H1 (cell line): Measurements from ENCODE around the gene IVNS1ABP. TPM values are rescaled to one million over a fixed set of nuclear protein-coding genes. Genes with fewer than 3 reads are reported as not detected.

ENCODE experiments used
- CTCF ChIA-PET: fragments of 300-600 bp; sonication (Branson Sonifier 250); formaldehyde crosslinking; loops from one replicate; lab custom pipeline; 2021; ENCODE audit not compliant: partially characterized antibody; lab: Charles Lee
- POLR2A ChIA-PET: fragments of 300-600 bp; sonication (Branson Sonifier 250); formaldehyde crosslinking; loops from one replicate; lab custom pipeline; 2021; ENCODE audit warnings: inconsistent platforms; ENCODE audit not compliant: partially characterized antibody; lab: Charles Lee
- DNase-seq, 2 experiments: peaks; one replicate each; pipeline versions ENCODE4 v3.0.0 to v3.0.0-alpha.2; 2010 to 2022; ENCODE audit warnings: low spot score in 2 of 2, low read depth in 1 of 2, mixed read lengths in 1 of 2
- FAIRE-seq: peaks from 2 replicates; lab custom pipeline; 2011; peaks lifted over from hg19 to GRCh38; lab: Jason Lieb, UNC
- H2AFZ ChIP-seq: 2 replicates; pipeline ENCODE4 v1.8.1; 2012; ENCODE audit warnings: low read length, inconsistent platforms
- H2AK5ac ChIP-seq: 2 replicates; pipeline ENCODE4 v1.6.1; 2013; ENCODE audit warnings: low read depth, low read length
- H2BK120ac ChIP-seq: replicated peaks from 2 replicates; pipeline ENCODE3; 2013; ENCODE audit warnings: low read depth, low read length, inconsistent platforms
- H2BK12ac ChIP-seq: 2 replicates; pipeline ENCODE4 v1.6.1; 2013; ENCODE audit warnings: low read depth, low read length
- H2BK15ac ChIP-seq: 2 replicates; pipeline ENCODE4 v1.6.1; 2013; ENCODE audit warnings: low read length
- H2BK20ac ChIP-seq: 2 replicates; pipeline ENCODE4 v1.6.1; 2013; ENCODE audit warnings: low read length
- H2BK5ac ChIP-seq: 2 replicates; pipeline ENCODE4 v1.6.1; 2013; ENCODE audit warnings: low read depth, low read length
- H3K14ac ChIP-seq: 2 replicates; pipeline ENCODE4 v1.6.1; 2013; ENCODE audit warnings: inconsistent platforms; ENCODE audit not compliant: insufficient read length
- H3K18ac ChIP-seq: 2 replicates; pipeline ENCODE4 v1.6.1; 2013; ENCODE audit warnings: low read length; ENCODE audit errors: extremely low read depth
- H3K23ac ChIP-seq: 2 replicates; pipeline ENCODE4 v1.6.1; 2013; ENCODE audit warnings: inconsistent platforms; ENCODE audit not compliant: insufficient read length
- H3K23me2 ChIP-seq: 2 replicates; pipeline ENCODE4 v1.6.1; 2013; ENCODE audit warnings: low read depth, low read length
- H3K27ac ChIP-seq: 2 replicates; pipeline ENCODE4 v1.6.1; 2011; ENCODE audit warnings: low read depth, low read length, inconsistent platforms
- H3K27me3 ChIP-seq, 4 experiments: replicated peaks in 1 of 4; 1 replicate in 1 of 4; 2 replicates in 3 of 4; pipeline versions ENCODE4 v1.6.1 to v1.8.1; 2011 to 2013; ENCODE audit warnings: low read length in 3 of 4, mild to moderate bottlenecking in 3 of 4, inconsistent platforms in 2 of 4, mixed read lengths in 2 of 4, moderate library complexity in 1 of 4; ENCODE audit not compliant: control insufficient read depth in 3 of 4, insufficient read depth in 3 of 4; ENCODE audit errors: extremely low read depth in 1 of 4
- H3K36me3 ChIP-seq, 4 experiments: 2 replicates each; pipeline versions ENCODE4 v1.6.1 to v1.8.1; 2011 to 2013; ENCODE audit warnings: mild to moderate bottlenecking in 4 of 4, low read length in 3 of 4, moderate library complexity in 2 of 4, control low read depth in 1 of 4, inconsistent platforms in 1 of 4; ENCODE audit not compliant: insufficient read depth in 4 of 4, control insufficient read depth in 2 of 4
- H3K4ac ChIP-seq: replicated peaks from 2 replicates; pipeline ENCODE3; 2013; ENCODE audit warnings: low read length, low read depth, mixed read lengths, inconsistent platforms; ENCODE audit not compliant: insufficient read length
- H3K4me1 ChIP-seq, 4 experiments: replicated peaks in 1 of 4; 1 replicate in 1 of 4; 2 replicates in 3 of 4; pipeline versions ENCODE4 v1.6.1 to v1.8.1; 2011 to 2013; ENCODE audit warnings: low read length in 3 of 4, inconsistent platforms in 2 of 4, mixed read lengths in 1 of 4; ENCODE audit not compliant: insufficient read depth in 4 of 4, control insufficient read depth in 3 of 4
- H3K4me2 ChIP-seq, 2 experiments: 2 replicates each; pipeline versions ENCODE4 v1.6.1 to v1.8.1; 2011 to 2013; ENCODE audit warnings: low read depth in 2 of 2, low read length in 2 of 2, control low read depth in 1 of 2, inconsistent platforms in 1 of 2, mild to moderate bottlenecking in 1 of 2; ENCODE audit not compliant: insufficient read depth in 1 of 2
- H3K4me3 ChIP-seq, 4 experiments: fragments of 200-600, 300-600 bp in 1 of 4; sonication (generic), shearing (Covaris generic), sonication (Bioruptor Twin) in 1 of 4; 2 replicates each; pipeline versions ENCODE4 v1.5.1 to v1.8.1; 2011 to 2016; ENCODE audit warnings: low read length in 4 of 4, low read depth in 3 of 4, control low read depth in 2 of 4, inconsistent platforms in 2 of 4, mild to moderate bottlenecking in 2 of 4, mixed read lengths in 1 of 4, moderate library complexity in 1 of 4; ENCODE audit not compliant: insufficient read depth in 2 of 4; ENCODE audit errors: extremely low read depth in 1 of 4
- H3K56ac ChIP-seq: replicated peaks from 2 replicates; pipeline ENCODE3; 2013; ENCODE audit warnings: low read depth, mild to moderate bottlenecking, mixed read lengths, low read length, inconsistent platforms; ENCODE audit not compliant: insufficient read length
- H3K79me1 ChIP-seq: 2 replicates; pipeline ENCODE4 v1.6.1; 2013; ENCODE audit warnings: low read depth, low read length, control low read depth
- H3K79me2 ChIP-seq, 2 experiments: 2 replicates each; pipeline versions ENCODE4 v1.6.1 to v1.8.1; 2012 to 2013; ENCODE audit warnings: low read length in 2 of 2, mild to moderate bottlenecking in 2 of 2, inconsistent platforms in 1 of 2; ENCODE audit not compliant: insufficient read depth in 2 of 2, control insufficient read depth in 1 of 2
- H3K9ac ChIP-seq, 4 experiments: replicated peaks in 1 of 4; 1 replicate in 1 of 4; 2 replicates in 3 of 4; pipeline versions ENCODE4 v1.6.1 to v1.8.1; 2011 to 2013; ENCODE audit warnings: low read depth in 3 of 4, low read length in 3 of 4, control low read depth in 2 of 4, mild to moderate bottlenecking in 2 of 4, moderate library complexity in 2 of 4, inconsistent platforms in 1 of 4; ENCODE audit errors: extremely low read depth in 1 of 4
- H3K9me3 ChIP-seq, 2 experiments: 2 replicates each; pipeline versions ENCODE4 v1.6.1 to v1.8.1; 2012 to 2013; ENCODE audit warnings: mild to moderate bottlenecking in 2 of 2, moderate library complexity in 2 of 2, control low read depth in 1 of 2, inconsistent platforms in 1 of 2, low read depth in 1 of 2, low read length in 1 of 2, mixed read lengths in 1 of 2; ENCODE audit not compliant: insufficient read depth in 2 of 2
- H4K20me1 ChIP-seq, 2 experiments: replicated peaks in 1 of 2; 2 replicates each; pipeline versions ENCODE3 to v1.8.1; 2011 to 2013; ENCODE audit warnings: inconsistent platforms in 2 of 2, low read length in 2 of 2, mild to moderate bottlenecking in 1 of 2; ENCODE audit not compliant: insufficient read depth in 2 of 2, control insufficient read depth in 1 of 2
- H4K5ac ChIP-seq: 2 replicates; pipeline ENCODE4 v1.6.1; 2013; ENCODE audit warnings: low read length, low read depth, mixed read lengths, inconsistent platforms; ENCODE audit not compliant: insufficient read length
- H4K8ac ChIP-seq: 2 replicates; pipeline ENCODE4 v1.8.0; 2013; ENCODE audit warnings: mild to moderate bottlenecking, moderate library complexity, low read length, inconsistent platforms; ENCODE audit not compliant: insufficient read depth; ENCODE audit errors: extremely low read depth
- H4K91ac ChIP-seq: replicated peaks from 2 replicates; pipeline ENCODE3; 2013; ENCODE audit warnings: low read length, mixed read lengths, inconsistent platforms; ENCODE audit not compliant: insufficient read length
- POLR2AphosphoS5 ChIP-seq: IDR thresholded peaks from 2 replicates; pipeline ENCODE4 v1.6.1; 2011; ENCODE audit warnings: low read depth, low read length
- YY1 ChIP-seq: IDR thresholded peaks from 2 replicates; pipeline ENCODE4 v1.6.1; 2011; ENCODE audit warnings: low read depth, mild to moderate bottlenecking, low read length
- WGBS, 2 experiments: shearing (Covaris generic) in 1 of 2; methylation state at CpG; one replicate each; pipeline versions ENCODE4 v1.1.6 to v1.1.7; 2013 to 2015; ENCODE audit warnings: low lambda C conversion rate in 2 of 2, mixed read lengths in 2 of 2, inconsistent platforms in 1 of 2, low coverage in 1 of 2, missing lambda C conversion rate in 1 of 2; ENCODE audit not compliant: insufficient replicate concordance in 2 of 2, insufficient coverage in 1 of 2, insufficient read length in 1 of 2; ENCODE audit errors: extremely low coverage in 1 of 2, missing lambda C conversion rate in 1 of 2; 5-methylcytosine and 5-hydroxymethylcytosine counted together
- polyA plus RNA-seq, 7 experiments: library from polyadenylated mRNA; depleted of rRNA in 3 of 7; stranded (reverse) in 5 of 7; unstranded in 2 of 7; fragments of >200 nt in 5 of 7; fragments of 200-250 nt in 2 of 7; gene quantifications; 1 replicate in 5 of 7; 2 replicates in 1 of 7; 4 replicates in 1 of 7; pipeline versions ENCODE4 v1.2.1 to v1.2.3, GENCODE V29; 2011 to 2013; ENCODE audit warnings: missing spikeins in 2 of 7, mixed read lengths in 2 of 7
- total RNA-seq: library from RNA; stranded (reverse); fragmentation: NEBNext Ultra II Directional; extraction: Animal tissue kit (Norgen Biotek cat#: 25700); gene quantifications from 2 replicates; pipeline ENCODE4 v1.2.1, GENCODE V29; 2021

IVNS1ABP gene
- total and polyA plus RNA-seq, 2 of the 8 experiments (the other 6 are each of a cell fraction or from before 2014, with no cell fraction given): 65.9 to 189 TPM

- H3K9ac ChIP-seq: no peak overlapping the region
- H3K18ac ChIP-seq: no peak overlapping the region
- H3K79me1 ChIP-seq: no peaks in the 10 kb centered on the region
- no peak overlapping the region for H3K4me3 ChIP-seq
- no peak overlapping the region for H4K91ac ChIP-seq
- no peak overlapping the region for H3K56ac ChIP-seq
- no peak overlapping the region for H2BK5ac ChIP-seq
- no peak overlapping the region for H2BK120ac ChIP-seq
- H2BK12ac ChIP-seq: no peak overlapping the region
- POLR2A ChIA-PET: interaction anchor here (0.9 kb wide), 1 partner anchor 83 kb away, joined by 4 read pairs; no protein-coding TSS in a partner anchor
- peaks cover 0 to 4% (median 0%) of the 10 kb centered on the region in 4 experiments; a peak in 1 of 8 replicates for H3K36me3 ChIP-seq
- H3K79me2 ChIP-seq: peaks cover 20 to 29% of the 10 kb centered on the region in 2 experiments
- no peak overlapping the region for H3K27ac ChIP-seq
- no peak overlapping the region for H2BK20ac ChIP-seq
- H3K23ac ChIP-seq: no peak overlapping the region
- H4K8ac ChIP-seq: no peak overlapping the region
- CTCF ChIA-PET: interaction anchor here (1.2 to 4.1 kb wide), 5 partner anchors 212 to 280 kb away, joined by 3 to 32 read pairs (median 3); no protein-coding TSS in a partner anchor
- H2BK15ac ChIP-seq: no peak overlapping the region
- H3K27me3 ChIP-seq: no peaks in the 10 kb centered on the region
- FAIRE-seq (no peak), DNase-seq (no peak)
- no peak overlapping the region for H3K4me2 ChIP-seq
- no peak overlapping the region for H3K14ac ChIP-seq
- peaks cover 0 to 7% of the 10 kb centered on the region in 2 experiments; a peak in 1 of 4 replicates for H3K9me3 ChIP-seq
- H3K23me2 ChIP-seq: peaks cover 9% of the 10 kb centered on the region
- H2AFZ ChIP-seq: no peak overlapping the region
- H3K4me1 ChIP-seq: peaks cover 0 to 3% (median 1%) of the 10 kb centered on the region in 4 experiments; a peak in 4 of 7 replicates
- H4K20me1 ChIP-seq: peaks cover 6 to 12% of the 10 kb centered on the region in 2 experiments
- no peak overlapping the region for H4K5ac ChIP-seq
- WGBS, 2 experiments: 86% methylated on average over 1 of the region's 1 CpG; no CpG with 5 or more reads in 1 of the 2 experiments
- H3K4ac ChIP-seq: no peak overlapping the region
- no peak overlapping the region for H2AK5ac ChIP-seq
- TF ChIP-seq POLR2AphosphoS5 (no peak), YY1 (no peak)
Observed at GRCh38 chr1:185319139-185319475, 2.1 kb upstream of the IVNS1ABP start.
